B cell (primary cell): ENCODE data around the gene DNMBP.

ENCODE experiments used
- EZH2 ChIP-seq: IDR thresholded peaks from 2 replicates; pipeline ENCODE4 v1.6.1; 2012; ENCODE audit warnings: borderline replicate concordance, low read depth, mild to moderate bottlenecking, moderate library complexity, low read length; ENCODE audit not compliant: insufficient read depth, poor library complexity, severe bottlenecking
- TF ChIP-seq, protein P1 (sequence below): fragments of 200-600 bp; IDR thresholded peaks from one replicate; pipeline ENCODE4 v1.8.0; 2022; ENCODE audit warnings: antibody characterized with exemption, mild to moderate bottlenecking

DNA sequence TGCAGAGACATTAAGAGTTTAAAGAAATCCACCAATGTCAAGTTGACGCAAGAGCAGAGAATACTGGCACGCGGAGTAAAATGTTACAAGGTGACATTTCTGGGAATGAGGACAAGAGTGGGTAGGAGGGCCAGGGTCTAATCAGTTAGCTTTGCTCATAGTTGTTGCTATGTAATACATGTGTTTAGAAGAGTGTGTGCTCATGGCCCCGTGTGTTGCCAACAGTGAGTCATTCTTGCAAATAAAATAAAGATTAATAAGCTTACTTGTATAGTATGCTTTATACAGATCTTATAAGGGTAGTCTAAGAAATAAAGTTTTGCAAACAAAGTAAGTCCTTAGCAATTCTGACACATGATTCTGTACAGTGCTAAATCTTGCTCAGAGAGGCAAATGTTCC lies 64.5 kb downstream of the DNMBP start:
- TF ChIP-seq, protein P1, sequence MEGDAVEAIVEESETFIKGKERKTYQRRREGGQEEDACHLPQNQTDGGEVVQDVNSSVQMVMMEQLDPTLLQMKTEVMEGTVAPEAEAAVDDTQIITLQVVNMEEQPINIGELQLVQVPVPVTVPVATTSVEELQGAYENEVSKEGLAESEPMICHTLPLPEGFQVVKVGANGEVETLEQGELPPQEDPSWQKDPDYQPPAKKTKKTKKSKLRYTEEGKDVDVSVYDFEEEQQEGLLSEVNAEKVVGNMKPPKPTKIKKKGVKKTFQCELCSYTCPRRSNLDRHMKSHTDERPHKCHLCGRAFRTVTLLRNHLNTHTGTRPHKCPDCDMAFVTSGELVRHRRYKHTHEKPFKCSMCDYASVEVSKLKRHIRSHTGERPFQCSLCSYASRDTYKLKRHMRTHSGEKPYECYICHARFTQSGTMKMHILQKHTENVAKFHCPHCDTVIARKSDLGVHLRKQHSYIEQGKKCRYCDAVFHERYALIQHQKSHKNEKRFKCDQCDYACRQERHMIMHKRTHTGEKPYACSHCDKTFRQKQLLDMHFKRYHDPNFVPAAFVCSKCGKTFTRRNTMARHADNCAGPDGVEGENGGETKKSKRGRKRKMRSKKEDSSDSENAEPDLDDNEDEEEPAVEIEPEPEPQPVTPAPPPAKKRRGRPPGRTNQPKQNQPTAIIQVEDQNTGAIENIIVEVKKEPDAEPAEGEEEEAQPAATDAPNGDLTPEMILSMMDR: no peak
- TF ChIP-seq EZH2: no peak
